ENCODE measurements around the gene CNTLN. TPM values are rescaled to one million over a fixed set of nuclear protein-coding genes. Genes with fewer than 3 reads are reported as not detected.

Gene CNTLN
- total and polyA plus RNA-seq, 9 of the 15 experiments (the other 6 are each of a cell fraction or from before 2014, with no cell fraction given) = 0.08 TPM; not detected in 8

DNA sequence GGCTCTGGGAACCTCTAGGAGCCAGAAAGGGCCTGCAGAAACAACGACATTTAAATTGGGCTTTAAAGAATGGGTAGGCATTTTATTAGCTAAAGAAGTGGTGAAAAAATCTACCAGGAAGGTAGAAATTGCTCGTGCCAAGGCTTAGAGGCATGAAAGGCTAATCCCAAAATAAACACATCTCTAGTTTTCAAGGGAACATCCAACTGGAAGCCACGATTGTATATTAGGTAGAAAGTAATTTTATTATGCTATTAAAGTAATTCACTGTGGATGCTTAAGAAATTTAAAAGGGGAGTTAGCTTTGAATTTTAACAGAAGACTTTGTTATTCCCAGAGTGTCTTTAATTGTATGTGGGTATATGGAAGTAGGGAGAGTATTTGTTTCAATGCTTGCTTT is 17.5 kb upstream of the CNTLN start (continued):
- TF ChIP-seq, protein P1, sequence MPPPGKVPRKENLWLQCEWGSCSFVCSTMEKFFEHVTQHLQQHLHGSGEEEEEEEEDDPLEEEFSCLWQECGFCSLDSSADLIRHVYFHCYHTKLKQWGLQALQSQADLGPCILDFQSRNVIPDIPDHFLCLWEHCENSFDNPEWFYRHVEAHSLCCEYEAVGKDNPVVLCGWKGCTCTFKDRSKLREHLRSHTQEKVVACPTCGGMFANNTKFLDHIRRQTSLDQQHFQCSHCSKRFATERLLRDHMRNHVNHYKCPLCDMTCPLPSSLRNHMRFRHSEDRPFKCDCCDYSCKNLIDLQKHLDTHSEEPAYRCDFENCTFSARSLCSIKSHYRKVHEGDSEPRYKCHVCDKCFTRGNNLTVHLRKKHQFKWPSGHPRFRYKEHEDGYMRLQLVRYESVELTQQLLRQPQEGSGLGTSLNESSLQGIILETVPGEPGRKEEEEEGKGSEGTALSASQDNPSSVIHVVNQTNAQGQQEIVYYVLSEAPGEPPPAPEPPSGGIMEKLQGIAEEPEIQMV (tag; conservative IDR thresholded peaks at IDR 0.05; ENCODE audit: low read depth) = no peak

DNA sequence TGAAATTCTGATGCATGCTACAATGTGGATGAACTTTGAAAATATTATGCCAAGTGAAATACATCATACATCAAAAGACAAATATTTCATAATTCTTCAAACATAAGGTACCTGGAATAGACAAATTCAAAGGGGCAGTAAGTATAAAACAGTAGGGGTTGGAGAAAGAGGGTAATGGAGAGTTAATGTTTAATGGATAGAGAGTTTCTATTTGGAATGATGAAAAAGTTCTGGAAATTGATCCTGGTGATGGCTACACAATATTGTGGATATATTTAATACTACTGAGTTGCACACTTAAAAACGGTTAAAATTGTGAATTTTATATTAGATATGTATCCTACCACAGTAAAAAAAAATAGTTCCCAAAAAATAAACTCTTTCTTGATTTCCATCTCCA is 14.6 kb upstream of the CNTLN start:
- no peaks in the 10 kb centered on the region for H4K20me1 ChIP-seq (replicated peaks; ENCODE audit: control insufficient read depth, insufficient read depth, low read length)
- intact Hi-C loops (cut with micrococcal nuclease) = no loop called here
- H3K4me1 ChIP-seq (replicated peaks in 1 of 2; ENCODE audit: control insufficient read depth in 2 of 2, insufficient read depth in 2 of 2, low read length in 2 of 2) = no peaks in the 10 kb centered on the region
- H3K9me3 ChIP-seq (replicated peaks; ENCODE audit: control insufficient read depth, insufficient read depth, low read depth, low read length) = no peaks in the 10 kb centered on the region
- TF ChIP-seq NR2C1 (IDR thresholded peaks at IDR 0.05) (no peak), NR2C1 (tag; IDR thresholded peaks at IDR 0.05) (no peak), NFIX (CRISPR knock-in tag; IDR thresholded peaks at IDR 0.05; ENCODE audit: low read depth) (no peak), ZNF140 (CRISPR knock-in tag; IDR thresholded peaks at IDR 0.05) (no peak), SRF (CRISPR knock-in tag; IDR thresholded peaks at IDR 0.05) (no peak)
- TF ChIP-seq, protein P2, sequence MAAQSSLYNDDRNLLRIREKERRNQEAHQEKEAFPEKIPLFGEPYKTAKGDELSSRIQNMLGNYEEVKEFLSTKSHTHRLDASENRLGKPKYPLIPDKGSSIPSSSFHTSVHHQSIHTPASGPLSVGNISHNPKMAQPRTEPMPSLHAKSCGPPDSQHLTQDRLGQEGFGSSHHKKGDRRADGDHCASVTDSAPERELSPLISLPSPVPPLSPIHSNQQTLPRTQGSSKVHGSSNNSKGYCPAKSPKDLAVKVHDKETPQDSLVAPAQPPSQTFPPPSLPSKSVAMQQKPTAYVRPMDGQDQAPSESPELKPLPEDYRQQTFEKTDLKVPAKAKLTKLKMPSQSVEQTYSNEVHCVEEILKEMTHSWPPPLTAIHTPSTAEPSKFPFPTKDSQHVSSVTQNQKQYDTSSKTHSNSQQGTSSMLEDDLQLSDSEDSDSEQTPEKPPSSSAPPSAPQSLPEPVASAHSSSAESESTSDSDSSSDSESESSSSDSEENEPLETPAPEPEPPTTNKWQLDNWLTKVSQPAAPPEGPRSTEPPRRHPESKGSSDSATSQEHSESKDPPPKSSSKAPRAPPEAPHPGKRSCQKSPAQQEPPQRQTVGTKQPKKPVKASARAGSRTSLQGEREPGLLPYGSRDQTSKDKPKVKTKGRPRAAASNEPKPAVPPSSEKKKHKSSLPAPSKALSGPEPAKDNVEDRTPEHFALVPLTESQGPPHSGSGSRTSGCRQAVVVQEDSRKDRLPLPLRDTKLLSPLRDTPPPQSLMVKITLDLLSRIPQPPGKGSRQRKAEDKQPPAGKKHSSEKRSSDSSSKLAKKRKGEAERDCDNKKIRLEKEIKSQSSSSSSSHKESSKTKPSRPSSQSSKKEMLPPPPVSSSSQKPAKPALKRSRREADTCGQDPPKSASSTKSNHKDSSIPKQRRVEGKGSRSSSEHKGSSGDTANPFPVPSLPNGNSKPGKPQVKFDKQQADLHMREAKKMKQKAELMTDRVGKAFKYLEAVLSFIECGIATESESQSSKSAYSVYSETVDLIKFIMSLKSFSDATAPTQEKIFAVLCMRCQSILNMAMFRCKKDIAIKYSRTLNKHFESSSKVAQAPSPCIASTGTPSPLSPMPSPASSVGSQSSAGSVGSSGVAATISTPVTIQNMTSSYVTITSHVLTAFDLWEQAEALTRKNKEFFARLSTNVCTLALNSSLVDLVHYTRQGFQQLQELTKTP (IDR thresholded peaks at IDR 0.05; ENCODE audit: low read depth in 1 of 2, partially characterized antibody in 2 of 2) = no peak
- in situ Hi-C loops (cut with MboI) = no loop called here
- ATAC-seq (no peak), FAIRE-seq (no peak), DNase-seq (ENCODE audit: extremely low read depth in 1 of 4, low spot score in 3 of 4) (no peak)
- 0% methylated on average over 1 of the region's 1 CpG for WGBS (ENCODE audit: insufficient coverage, low coverage, missing lambda C conversion rate)
- H3K27me3 ChIP-seq (ENCODE audit: control insufficient read depth in 2 of 2, insufficient read depth in 2 of 2, low read length in 2 of 2) = no peaks in the 10 kb centered on the region
- no peak overlapping the region for H2AFZ ChIP-seq (ENCODE audit: low read depth, low read length)
- H3K9ac ChIP-seq (ENCODE audit: insufficient read depth in 1 of 2, low read depth in 2 of 2, low read length in 2 of 2) = no peak overlapping the region
- H3K36me3 ChIP-seq (ENCODE audit: control insufficient read depth, insufficient read depth, low read length) = no peaks in the 10 kb centered on the region
- H3K27ac ChIP-seq (ENCODE audit: extremely low read depth, low read depth, low read length) = no peak overlapping the region
- BruUV-seq (replicated peaks) = no TSS peak
- no peaks in the 10 kb centered on the region for H3K9me1 ChIP-seq (ENCODE audit: control insufficient read depth, insufficient read depth, low read length)
- no peaks in the 10 kb centered on the region for H3K79me2 ChIP-seq (ENCODE audit: control insufficient read depth, insufficient read depth, low read length)
- POLR2A ChIA-PET = no interaction called here
- no peak overlapping the region for H3K4me3 ChIP-seq
- no peak overlapping the region for H3K4me2 ChIP-seq (ENCODE audit: insufficient read depth, low read length)
- CTCF ChIA-PET (ENCODE audit: low intra/inter-chr PET ratio) = no interaction called here
